ENCODE measurements around the gene ZNF148.

ZNF148 gene

GRCh38 chr3:125189378-125190165, 185.6 kb downstream of the ZNF148 start:
- DNase-seq (ENCODE audit: low read depth in 2 of 2) = no peak

GRCh38 chr3:125188955-125189354, 186.2 kb downstream of the ZNF148 start:
- no peak for DNase-seq (ENCODE audit: low read depth in 2 of 2)

GRCh38 chr3:125187599-125187910, 187.6 kb downstream of the ZNF148 start:
- DNase-seq (ENCODE audit: low read depth in 2 of 2) = no peak

- DNase-seq (ENCODE audit: low read depth in 2 of 2) = no peak
Observed at GRCh38 chr3:125186800-125187598, 188.1 kb downstream of the ZNF148 start.

GRCh38 chr3:125186261-125186787, 188.8 kb downstream of the ZNF148 start:
- DNase-seq (ENCODE audit: low read depth in 2 of 2) = no peak

GRCh38 chr3:125185805-125186204, 189.3 kb downstream of the ZNF148 start:
- no peak for DNase-seq (ENCODE audit: low read depth in 2 of 2)

GRCh38 chr3:125179884-125180240, 195.3 kb downstream of the ZNF148 start:
- DNase-seq (ENCODE audit: low read depth in 2 of 2) = no peak

GRCh38 chr3:125179143-125179883, 195.8 kb downstream of the ZNF148 start:
- no peak for DNase-seq (ENCODE audit: low read depth in 2 of 2)

GRCh38 chr3:125177746-125178145, 197.4 kb downstream of the ZNF148 start:
- no peak for DNase-seq (ENCODE audit: low read depth in 2 of 2)

Measured in stimulated activated CD4-positive, alpha-beta T cell treated with anti-CD3 and anti-CD28 coated beads, Interleukin-4, amount 100 ng/mL, for 48 hours (primary cell).